ENCODE measurements around the gene FAM83E. TPM values are rescaled to one million over a fixed set of nuclear protein-coding genes. Genes with fewer than 3 reads are reported as not detected.
A peak's percentile ranks its signal among the peaks of the same experiment; 100 is the strongest.

Gene FAM83E
- total RNA-seq, 2 donors from 2014 or later, result 2.8 to 8.8 TPM

DNA sequence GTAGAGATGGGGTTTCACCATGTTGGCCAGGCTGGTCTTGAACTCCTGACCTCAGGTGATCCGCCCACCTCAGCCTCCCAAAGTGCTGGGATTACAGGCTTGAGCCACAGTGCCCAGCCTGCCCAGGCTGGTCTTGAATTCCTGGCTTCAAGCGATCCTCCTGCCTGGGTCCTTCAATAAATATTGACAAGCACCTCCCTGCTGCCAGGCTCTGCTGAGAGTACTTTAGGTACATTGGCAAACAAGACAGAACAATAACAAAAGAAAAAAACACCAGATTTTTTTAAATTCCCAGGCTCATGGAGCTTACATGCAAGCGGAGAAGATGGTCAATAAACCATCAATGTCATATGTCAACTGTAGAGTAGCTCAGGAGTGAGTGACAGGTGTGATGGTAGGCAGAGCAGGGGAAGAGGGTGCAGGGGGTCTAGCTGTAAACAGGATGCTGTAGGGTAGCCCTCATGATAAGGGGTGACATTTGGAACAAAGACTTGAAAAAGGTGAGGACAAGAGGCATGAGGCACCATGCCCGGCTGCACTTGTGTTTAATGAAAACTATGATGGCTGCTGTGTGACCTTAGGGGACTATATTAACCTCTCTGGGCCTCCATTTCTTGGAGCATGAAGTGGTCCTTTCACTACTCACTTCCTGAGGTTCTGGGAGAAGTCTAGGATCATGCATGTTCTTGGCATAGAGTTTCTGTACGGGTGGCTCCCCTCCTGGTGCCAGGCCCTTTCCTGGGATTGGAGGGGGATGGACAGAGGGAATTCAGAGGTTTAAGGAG is 43.3 kb downstream of the FAM83E start:
- Histone ChIP-seq H3K36me3 (no peaks in the 10 kb centered on the region), H3K27ac (peak overlapping the region; percentile 78 to 80), H3K9me3 (no peaks in the 10 kb centered on the region), H3K4me1 (replicated peaks) (peaks cover 32% of the 10 kb centered on the region), H3K4me3 (no peak overlapping the region), H3K27me3 (replicated peaks; ENCODE audit: insufficient read depth) (no peaks in the 10 kb centered on the region)
- TF ChIP-seq, protein P1, sequence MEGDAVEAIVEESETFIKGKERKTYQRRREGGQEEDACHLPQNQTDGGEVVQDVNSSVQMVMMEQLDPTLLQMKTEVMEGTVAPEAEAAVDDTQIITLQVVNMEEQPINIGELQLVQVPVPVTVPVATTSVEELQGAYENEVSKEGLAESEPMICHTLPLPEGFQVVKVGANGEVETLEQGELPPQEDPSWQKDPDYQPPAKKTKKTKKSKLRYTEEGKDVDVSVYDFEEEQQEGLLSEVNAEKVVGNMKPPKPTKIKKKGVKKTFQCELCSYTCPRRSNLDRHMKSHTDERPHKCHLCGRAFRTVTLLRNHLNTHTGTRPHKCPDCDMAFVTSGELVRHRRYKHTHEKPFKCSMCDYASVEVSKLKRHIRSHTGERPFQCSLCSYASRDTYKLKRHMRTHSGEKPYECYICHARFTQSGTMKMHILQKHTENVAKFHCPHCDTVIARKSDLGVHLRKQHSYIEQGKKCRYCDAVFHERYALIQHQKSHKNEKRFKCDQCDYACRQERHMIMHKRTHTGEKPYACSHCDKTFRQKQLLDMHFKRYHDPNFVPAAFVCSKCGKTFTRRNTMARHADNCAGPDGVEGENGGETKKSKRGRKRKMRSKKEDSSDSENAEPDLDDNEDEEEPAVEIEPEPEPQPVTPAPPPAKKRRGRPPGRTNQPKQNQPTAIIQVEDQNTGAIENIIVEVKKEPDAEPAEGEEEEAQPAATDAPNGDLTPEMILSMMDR (IDR thresholded peaks at IDR 0.05), result no peak
- peak; percentile 93 for TF ChIP-seq POLR2AphosphoS5 (IDR thresholded peaks at IDR 0.05)
- no peak for TF ChIP-seq POLR2A (IDR thresholded peaks at IDR 0.05)
- intact Hi-C loops (cut with DNase I), result no loop called here
- peak; percentile 92 for DNase-seq (ENCODE audit: low spot score)
- 39% methylated on average over 5 of the region's 5 CpGs for WGBS

DNA sequence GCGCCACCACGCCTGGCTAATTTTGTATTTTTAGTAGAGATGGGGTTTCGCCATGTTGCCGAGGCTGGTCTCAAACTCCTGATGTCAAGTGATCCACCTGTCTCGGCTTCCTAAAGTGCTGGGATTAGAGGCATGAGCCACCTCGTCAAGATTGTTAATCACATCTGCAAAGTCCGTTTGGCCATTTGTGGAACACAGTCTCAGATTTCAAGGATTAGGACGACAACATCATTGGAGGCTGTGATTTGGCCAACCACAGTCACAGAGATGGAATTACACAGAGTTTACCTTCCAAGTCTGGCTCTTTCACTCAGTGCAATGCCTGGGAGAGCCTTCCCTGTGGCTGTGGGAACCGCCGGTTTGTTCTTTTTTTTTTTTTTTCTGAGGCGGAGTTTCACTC is 45.1 kb downstream of the FAM83E start:
- no peak overlapping the region for H3K4me3 ChIP-seq
- no peaks in the 10 kb centered on the region for H3K27me3 ChIP-seq (replicated peaks; ENCODE audit: insufficient read depth)
- no peaks in the 10 kb centered on the region for H3K36me3 ChIP-seq
- H3K4me1 ChIP-seq (replicated peaks), result peaks cover 32% of the 10 kb centered on the region
- intact Hi-C loops (cut with DNase I), result no loop called here
- peak overlapping the region; percentile 78 to 80 for H3K27ac ChIP-seq
- no peaks in the 10 kb centered on the region for H3K9me3 ChIP-seq
- TF ChIP-seq, protein P1 (IDR thresholded peaks at IDR 0.05), result no peak
- no peak for TF ChIP-seq POLR2A (IDR thresholded peaks at IDR 0.05)
- TF ChIP-seq POLR2AphosphoS5 (IDR thresholded peaks at IDR 0.05), result peak; percentile 82
- WGBS, result 36% methylated on average over 11 of the region's 11 CpGs
- peak; percentile 54 for DNase-seq (ENCODE audit: low spot score)

DNA sequence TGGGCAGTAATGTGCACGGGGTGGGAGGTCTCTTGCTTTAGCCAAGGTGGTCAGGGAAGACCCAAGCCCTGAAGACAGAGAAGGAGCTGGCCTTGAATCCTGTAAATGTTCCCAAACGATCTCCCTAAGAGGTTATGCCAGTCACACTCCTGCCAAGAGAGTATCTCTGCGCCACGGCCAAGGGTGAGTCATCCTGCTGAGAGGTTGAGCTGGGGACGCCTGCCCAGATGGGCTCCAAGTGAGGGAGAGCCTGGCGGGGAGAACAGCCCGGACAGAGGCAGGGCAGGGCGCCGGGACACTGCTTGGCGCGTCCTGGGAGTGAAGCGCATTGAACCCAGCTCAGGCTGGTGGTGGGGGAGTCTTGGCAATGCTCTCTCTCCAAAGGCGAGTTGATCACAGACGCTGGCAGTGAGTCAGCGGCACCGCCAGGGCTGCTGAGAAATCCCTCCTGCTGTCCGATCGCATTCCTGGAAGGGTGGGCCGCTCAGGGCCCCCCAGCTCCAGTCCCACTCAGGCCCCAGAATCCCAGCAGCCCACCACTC is 46.5 kb downstream of the FAM83E start:
- intact Hi-C loops (cut with DNase I), result no loop called here
- 5% methylated on average over 14 of the region's 19 CpGs for WGBS
- no peaks in the 10 kb centered on the region for H3K27me3 ChIP-seq (replicated peaks; ENCODE audit: insufficient read depth)
- H3K36me3 ChIP-seq, result no peaks in the 10 kb centered on the region
- H3K4me1 ChIP-seq (replicated peaks), result peaks cover 22% of the 10 kb centered on the region
- DNase-seq (ENCODE audit: low spot score), result peak; percentile 96
- no peaks in the 10 kb centered on the region for H3K9me3 ChIP-seq
- TF ChIP-seq, protein P1 (IDR thresholded peaks at IDR 0.05), result peak in 1 of 4 experiments; percentile 29
- TF ChIP-seq POLR2A (IDR thresholded peaks at IDR 0.05), result peak; percentile 51
- TF ChIP-seq POLR2AphosphoS5 (IDR thresholded peaks at IDR 0.05), result peak; percentile 97
- peak overlapping the region; percentile 82 to 83 for H3K27ac ChIP-seq
- H3K4me3 ChIP-seq, result no peak overlapping the region

DNA sequence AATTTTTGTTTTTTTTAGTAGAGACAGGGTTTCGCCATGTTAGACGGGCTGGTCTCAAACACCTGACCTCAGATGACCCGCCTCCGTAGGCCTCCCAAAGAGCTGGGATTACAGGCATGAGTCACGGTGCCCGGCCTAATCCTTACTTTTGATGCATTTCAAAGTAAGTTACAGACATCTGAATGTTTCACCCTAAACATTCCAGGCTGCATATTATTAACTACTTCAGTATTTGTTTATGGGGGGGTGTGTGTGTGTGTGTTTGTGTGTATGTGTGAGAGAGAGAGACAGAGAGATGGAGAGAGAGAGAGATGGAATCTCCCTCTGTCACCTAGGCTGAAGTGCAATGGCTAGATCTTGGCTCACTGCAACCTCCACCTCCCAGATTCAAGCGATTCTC is 49.8 kb downstream of the FAM83E start:
- Histone ChIP-seq H3K27me3 (replicated peaks; ENCODE audit: insufficient read depth) (no peaks in the 10 kb centered on the region), H3K4me3 (no peak overlapping the region), H3K36me3 (no peaks in the 10 kb centered on the region), H3K27ac (no peak overlapping the region), H3K4me1 (replicated peaks) (peaks cover 6% of the 10 kb centered on the region), H3K9me3 (no peaks in the 10 kb centered on the region)
- TF ChIP-seq, protein P1 (IDR thresholded peaks at IDR 0.05), result no peak
- TF ChIP-seq POLR2AphosphoS5 (IDR thresholded peaks at IDR 0.05) (no peak), POLR2A (IDR thresholded peaks at IDR 0.05) (no peak)
- DNase-seq (ENCODE audit: low spot score), result no peak
- intact Hi-C loops (cut with DNase I), result no loop called here
- 92% methylated on average over 7 of the region's 7 CpGs for WGBS

Other genes starting within 250 kb of the FAM83E start
- 100 to 1,000 TPM; 153 to 179 TPM for gene KDELR1, start 223.5 kb downstream of the FAM83E start, total RNA-seq
- 1 to 10 TPM in 1 of 2 donors, under 1 TPM in 1; 0.73 to 1.8 TPM for gene GRIN2D, start 221.4 kb downstream of the FAM83E start, total RNA-seq
- gene GRWD1, start 169.1 kb downstream of the FAM83E start, total RNA-seq, result 10 to 100 TPM; 26.2 to 39.7 TPM
- gene KCNJ14, start 159.5 kb downstream of the FAM83E start, total RNA-seq, result 1 to 10 TPM in 1 of 2 donors, under 1 TPM in 1; 0.45 to 2.2 TPM
- gene CYTH2, start 145.7 kb downstream of the FAM83E start, total RNA-seq, result 10 to 100 TPM; 50.6 to 97.1 TPM
- 10 to 100 TPM in 1 of 2 donors, 1 to 10 TPM in 1; 7.4 to 10.2 TPM for gene LMTK3, start 103.2 kb downstream of the FAM83E start, total RNA-seq
- 10 to 100 TPM; 14.6 to 43.0 TPM for gene SULT2B1, start 62.9 kb downstream of the FAM83E start, total RNA-seq
- 1 to 10 TPM in 1 of 2 donors, under 1 TPM in 1; 0.32 to 6.0 TPM for gene SPACA4, start 8.3 kb downstream of the FAM83E start, total RNA-seq
- gene RPL18, start 4.1 kb upstream of the FAM83E start, total RNA-seq, result 1,000 to 10,000 TPM; 2,096 to 3,914 TPM
- gene SPHK2, start 4.4 kb upstream of the FAM83E start, total RNA-seq, result 10 to 100 TPM; 24.8 to 25.4 TPM
- gene DBP, start 22.3 kb upstream of the FAM83E start, total RNA-seq, result 10 to 100 TPM; 14.3 to 52.7 TPM
- 10 to 100 TPM in 1 of 2 donors, 1 to 10 TPM in 1; 7.0 to 11.2 TPM for gene CA11, start 31.1 kb upstream of the FAM83E start, total RNA-seq
- gene NTN5, start 57.9 kb upstream of the FAM83E start, total RNA-seq, result 1 to 10 TPM in 1 of 2 donors, under 1 TPM in 1; 0.91 to 2.6 TPM
- gene FUT2, start 80.9 kb upstream of the FAM83E start, total RNA-seq, result 1 to 10 TPM; 1.4 to 2.7 TPM
- 10 to 100 TPM in 1 of 2 donors, 1 to 10 TPM in 1; 2.6 to 13.9 TPM for gene MAMSTR, start 104.6 kb upstream of the FAM83E start, total RNA-seq
- 10 to 100 TPM in 1 of 2 donors, 1 to 10 TPM in 1; 9.1 to 16.2 TPM for gene RASIP1, start 125.5 kb upstream of the FAM83E start, total RNA-seq
- gene IZUMO1, start 131.8 kb upstream of the FAM83E start, total RNA-seq, result 1 to 10 TPM in 1 of 2 donors, not detected in 1; 6.4 TPM
- gene FUT1, start 137.6 kb upstream of the FAM83E start, total RNA-seq, result 1 to 10 TPM; 2.1 to 4.1 TPM
- gene FGF21, start 140.4 kb upstream of the FAM83E start, total RNA-seq, result not detected
- gene BCAT2, start 196.0 kb upstream of the FAM83E start, total RNA-seq, result 10 to 100 TPM; 71.8 to 92.0 TPM
- 10 to 100 TPM; 11.0 to 11.2 TPM for gene HSD17B14, start 221.4 kb upstream of the FAM83E start, total RNA-seq

Data from prostate gland (tissue), 2 donors.